Jurkat, Clone E6-1 (cell line): Measurements from ENCODE around the gene OSMR.

Source experiments
- DNase-seq: peaks from one replicate; pipeline ENCODE4 v3.0.0-alpha.2; 2011; ENCODE audit warnings: low read depth, low spot score
- H3K4me3 ChIP-seq: 2 replicates; pipeline ENCODE4 v1.5.1; 2011; ENCODE audit warnings: mild to moderate bottlenecking, low read length, control low read depth, moderate library complexity

Gene OSMR

GRCh38 chr5:38866362-38867031, 20.7 kb downstream of the OSMR start:
- DNase-seq = no peak

DNA sequence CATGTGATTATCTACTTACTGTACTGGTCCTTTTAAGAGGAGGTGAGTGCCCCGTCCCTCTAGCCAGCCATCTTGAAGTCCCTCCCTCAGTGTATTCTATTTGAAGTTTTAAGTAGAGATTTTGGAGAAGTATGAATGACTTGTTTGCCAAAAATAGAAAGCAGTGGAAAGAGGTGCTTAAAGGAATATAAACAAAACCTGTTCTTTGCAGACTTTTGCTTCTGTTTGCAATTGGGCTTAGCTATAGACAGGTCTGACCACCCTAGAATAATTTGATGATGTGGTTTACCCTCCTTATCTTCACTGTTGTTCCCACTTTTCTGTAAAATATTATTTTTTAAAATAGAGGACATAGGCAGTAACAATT, 21.2 kb downstream of the OSMR start:
- no peak for DNase-seq
- no peak overlapping the region for H3K4me3 ChIP-seq

More at GRCh38 chr5:38866362-38867031, 20.7 kb downstream of the OSMR start:
- no peak overlapping the region for H3K4me3 ChIP-seq

DNA sequence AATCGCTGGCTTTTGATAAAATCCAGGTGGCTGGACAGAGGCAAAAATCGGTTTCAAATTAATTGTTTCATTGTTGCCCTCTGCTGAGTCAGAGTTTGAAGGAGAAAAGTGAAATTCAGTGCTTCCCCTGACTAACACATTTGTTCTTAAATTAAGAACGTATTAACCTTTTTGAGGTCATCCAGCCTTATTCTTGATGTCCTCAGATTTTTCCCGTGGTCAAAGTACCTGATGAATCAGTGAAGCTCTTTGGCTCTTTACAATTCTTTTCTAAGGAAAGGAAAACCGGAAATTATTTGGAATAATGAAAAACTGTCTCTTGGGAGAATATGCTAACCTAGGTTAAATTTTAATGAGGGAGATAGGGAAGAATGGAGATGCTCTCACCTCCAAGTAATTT, 21.6 kb downstream of the OSMR start:
- H3K4me3 ChIP-seq = no peak overlapping the region
- DNase-seq = no peak

GRCh38 chr5:38870595-38870994, 24.8 kb downstream of the OSMR start:
- DNase-seq = no peak
- H3K4me3 ChIP-seq = no peak overlapping the region

GRCh38 chr5:38871058-38871605, 25.3 kb downstream of the OSMR start:
- no peak for DNase-seq
- H3K4me3 ChIP-seq = no peak overlapping the region

DNA sequence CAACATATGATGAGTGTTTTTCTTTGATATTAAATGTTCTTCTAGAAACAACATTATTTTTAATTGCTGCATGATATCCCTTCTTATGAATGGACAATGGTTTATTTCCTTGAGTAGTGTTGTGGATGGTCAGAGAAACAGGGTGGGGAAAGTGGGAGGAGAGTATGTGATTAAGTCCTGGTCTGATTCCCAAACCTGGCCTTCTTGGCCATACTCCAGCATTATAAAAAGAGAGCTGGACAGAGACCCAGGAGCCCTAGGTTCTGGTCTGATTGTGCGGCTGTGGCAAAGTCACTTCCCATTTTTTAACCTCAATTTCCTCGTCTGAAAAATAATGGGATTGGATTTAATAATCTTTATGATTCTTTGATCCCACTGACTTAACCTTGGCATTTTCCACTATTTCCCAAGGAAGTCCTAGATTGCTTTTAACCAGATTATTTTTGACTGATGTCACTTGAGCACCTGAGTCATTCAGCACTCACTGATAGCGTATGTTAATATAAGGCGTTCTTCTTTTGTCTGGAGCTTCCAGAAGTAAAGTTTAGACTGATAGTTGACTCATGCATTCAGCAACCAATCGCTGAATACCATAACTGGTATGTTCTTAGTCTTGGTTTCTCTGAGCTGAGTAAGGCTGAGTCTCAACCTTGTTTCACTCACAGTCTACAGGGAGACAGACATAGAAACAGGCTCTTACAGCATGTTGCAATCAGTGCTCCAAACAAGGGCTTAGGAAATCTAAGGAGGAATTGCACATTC, 26.2 kb downstream of the OSMR start:
- H3K4me3 ChIP-seq = no peak overlapping the region
- DNase-seq = no peak

DNA sequence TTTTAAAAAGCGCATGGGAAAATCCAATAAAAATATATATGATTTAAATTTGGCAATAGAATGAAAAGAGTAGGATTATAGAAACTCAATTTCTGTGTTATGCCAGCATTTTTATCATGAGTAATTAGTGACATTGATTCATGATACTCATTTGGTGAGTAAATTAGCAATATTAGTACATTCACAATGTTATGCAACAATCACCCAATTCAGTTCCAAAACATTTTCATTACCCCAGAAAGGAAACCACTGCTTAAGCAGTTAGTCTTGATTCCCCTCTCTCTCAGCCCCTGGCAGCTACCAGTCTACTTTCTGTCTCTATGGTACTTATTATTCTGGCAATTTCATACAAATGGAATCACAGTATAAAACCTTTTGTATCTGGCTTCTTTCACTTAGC, 27.0 kb downstream of the OSMR start:
- DNase-seq = no peak
- no peak overlapping the region for H3K4me3 ChIP-seq

DNA sequence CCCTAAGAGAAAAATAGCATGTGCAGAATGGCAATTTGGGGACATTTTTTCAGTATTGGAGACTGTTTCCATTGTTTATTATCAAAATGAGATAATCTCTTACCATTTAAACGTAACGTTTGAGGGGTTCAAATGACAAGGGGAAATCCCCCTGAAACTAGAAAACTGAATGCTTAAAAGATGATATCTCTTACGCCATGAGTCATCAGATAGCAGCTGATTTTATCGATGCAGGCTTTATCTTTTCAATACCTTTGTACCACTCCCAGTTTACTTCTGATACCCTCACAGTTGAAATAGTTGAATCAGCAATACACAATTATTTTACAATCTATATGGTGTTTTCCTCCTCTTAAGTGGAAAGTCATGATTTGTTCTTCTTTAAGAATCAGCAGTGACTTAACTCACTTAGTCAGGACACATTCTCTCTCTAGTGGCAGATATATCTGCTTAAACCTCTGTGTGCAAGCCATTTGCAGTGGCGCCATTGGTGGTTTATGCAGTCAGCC, 29.2 kb downstream of the OSMR start:
- H3K4me3 ChIP-seq = no peak overlapping the region
- DNase-seq = no peak

GRCh38 chr5:38878391-38879077, 32.7 kb downstream of the OSMR start:
- no peak for DNase-seq
- H3K4me3 ChIP-seq = no peak overlapping the region

GRCh38 chr5:38879078-38879460, 33.3 kb downstream of the OSMR start:
- H3K4me3 ChIP-seq = no peak overlapping the region
- no peak for DNase-seq

DNA sequence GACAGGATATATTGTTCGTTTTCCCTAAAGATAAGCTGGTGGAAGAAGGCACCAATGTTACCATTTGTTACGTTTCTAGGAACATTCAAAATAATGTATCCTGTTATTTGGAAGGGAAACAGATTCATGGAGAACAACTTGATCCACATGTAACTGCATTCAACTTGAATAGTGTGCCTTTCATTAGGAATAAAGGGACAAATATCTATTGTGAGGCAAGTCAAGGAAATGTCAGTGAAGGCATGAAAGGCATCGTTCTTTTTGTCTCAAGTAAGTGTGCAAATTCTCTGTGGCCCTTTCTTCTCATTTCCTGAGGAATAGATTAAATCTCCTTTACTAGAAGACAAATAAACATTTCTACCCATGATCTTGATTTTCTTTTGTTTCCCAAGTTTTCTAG, 38.0 kb downstream of the OSMR start:
- H3K4me3 ChIP-seq = no peak overlapping the region
- DNase-seq = no peak

GRCh38 chr5:38885208-38885607, 39.4 kb downstream of the OSMR start:
- H3K4me3 ChIP-seq = no peak overlapping the region
- no peak for DNase-seq

DNA sequence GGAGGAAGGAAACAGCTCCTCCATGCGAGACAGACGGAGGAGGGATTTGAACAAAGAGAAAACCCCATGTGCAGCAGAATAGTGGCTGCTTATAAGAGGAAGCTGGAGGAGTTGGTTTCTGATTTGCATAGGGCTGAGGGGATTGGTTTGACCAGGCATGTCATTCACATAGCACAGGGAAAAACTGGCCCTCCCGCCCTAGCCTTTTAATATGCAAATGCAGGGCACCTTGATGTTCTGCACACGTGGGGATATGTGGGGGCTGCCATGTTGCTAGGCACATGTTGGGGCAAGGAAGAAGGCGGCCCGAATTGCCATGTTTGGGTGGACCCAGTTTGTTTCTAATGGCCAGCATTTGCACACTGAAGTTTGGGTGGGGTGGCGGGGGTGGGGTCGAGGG, 42.2 kb downstream of the OSMR start:
- DNase-seq = no peak
- H3K4me3 ChIP-seq = no peak overlapping the region

GRCh38 chr5:38889424-38889823, 43.6 kb downstream of the OSMR start:
- no peak overlapping the region for H3K4me3 ChIP-seq
- no peak for DNase-seq

- H3K4me3 ChIP-seq = no peak overlapping the region
- DNase-seq = no peak
Observed at GRCh38 chr5:38891563-38891962, 45.8 kb downstream of the OSMR start.

- no peak for DNase-seq
- no peak overlapping the region for H3K4me3 ChIP-seq
Observed at GRCh38 chr5:38892363-38892762, 46.6 kb downstream of the OSMR start.

DNA sequence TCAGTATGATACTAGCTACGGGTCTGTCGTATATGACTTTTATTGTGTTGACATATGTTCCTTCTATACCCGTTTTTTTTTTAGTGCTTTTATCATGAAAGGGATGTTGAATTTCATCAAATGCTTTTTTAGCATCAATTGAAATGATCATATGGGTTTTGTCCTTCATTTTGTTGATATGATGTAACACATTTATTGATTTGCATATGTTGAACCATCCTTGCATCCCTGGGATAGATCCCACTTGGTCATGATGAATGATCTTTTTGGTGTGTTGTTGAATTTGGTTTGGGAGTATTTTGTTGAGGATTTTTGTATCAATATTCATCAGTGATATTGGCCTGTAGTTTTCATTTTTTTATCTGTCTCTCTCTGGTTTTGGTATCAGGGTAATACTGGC, 50.9 kb downstream of the OSMR start:
- no peak for DNase-seq
- H3K4me3 ChIP-seq = no peak overlapping the region

DNA sequence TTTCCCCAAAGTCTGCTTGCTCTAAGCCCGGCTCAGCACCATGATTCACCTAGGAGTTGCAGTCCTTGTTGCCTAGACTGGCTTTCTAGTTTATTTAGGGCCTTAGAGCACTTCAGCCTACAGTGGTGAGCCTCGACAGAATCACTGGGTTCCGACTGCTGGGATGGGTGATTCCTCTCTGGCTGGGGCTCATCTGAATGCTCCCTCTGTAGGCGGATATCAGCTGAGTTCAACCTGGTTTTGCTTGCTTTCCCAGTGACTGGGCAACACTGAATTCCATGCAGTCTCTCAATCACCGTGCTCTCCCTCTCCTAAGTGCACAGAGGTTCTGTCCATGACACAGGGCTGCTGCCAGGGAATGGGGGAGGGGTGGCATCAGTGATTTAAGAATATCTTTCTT, 54.1 kb downstream of the OSMR start:
- H3K4me3 ChIP-seq = no peak overlapping the region
- DNase-seq = no peak

DNA sequence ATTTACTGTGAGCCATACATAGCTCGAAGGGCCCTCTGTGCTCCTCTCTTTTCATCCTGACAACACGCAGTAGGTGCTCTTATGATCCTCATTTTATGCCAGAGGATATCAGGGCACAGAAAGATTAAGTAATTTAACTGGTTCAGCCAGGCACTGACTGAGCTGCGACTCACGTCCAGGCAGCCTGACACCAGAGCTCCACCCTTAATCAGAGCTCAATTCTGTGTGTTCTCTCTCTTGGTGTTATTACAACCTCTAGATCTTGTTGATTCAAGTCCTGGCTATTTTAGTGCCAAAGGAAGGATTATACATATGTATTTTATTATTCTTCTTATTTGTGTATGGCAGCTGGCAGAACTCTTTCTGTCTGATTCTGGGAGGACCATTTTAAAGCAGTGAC, 59.7 kb downstream of the OSMR start:
- no peak overlapping the region for H3K4me3 ChIP-seq
- DNase-seq = no peak

DNA sequence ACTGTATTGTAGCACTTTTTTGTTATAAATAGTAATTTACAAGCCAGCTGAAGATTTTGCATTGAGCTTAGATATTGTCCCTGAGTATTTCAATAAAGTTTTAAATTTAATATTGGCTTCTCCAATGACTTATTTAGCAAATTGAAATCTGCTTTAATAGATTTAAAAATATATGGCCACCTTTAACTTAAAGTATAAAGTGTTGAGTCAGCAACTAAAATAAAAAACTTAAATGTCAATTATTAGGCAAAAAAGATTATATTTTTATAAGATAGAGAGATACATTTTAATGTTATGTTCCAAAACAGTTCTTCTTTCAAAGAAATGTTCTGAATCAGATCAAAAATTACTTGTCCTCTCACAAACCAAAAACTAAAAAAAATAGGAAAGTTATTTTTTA, 60.7 kb downstream of the OSMR start:
- H3K4me3 ChIP-seq = no peak overlapping the region
- no peak for DNase-seq
